A673 (cell line): ENCODE data around the gene S100A9.

ENCODE experiments used
- EZH2 ChIP-seq: fragments of 200-600 bp; sonication (generic); IDR thresholded peaks from 2 replicates; pipeline ENCODE4 v1.6.1; 2017; ENCODE audit warnings: borderline replicate concordance, low read depth, mild to moderate bottlenecking, mixed read lengths, antibody characterized with exemption, low read length; ENCODE audit not compliant: poor library complexity, severe bottlenecking
- TF ChIP-seq, protein P1 (sequence below): fragments of 300-800, 200-600 bp; sonication (generic); conservative IDR thresholded peaks from 2 replicates; pipeline ENCODE4 v1.5.1; 2017; ENCODE audit warnings: low read depth, mild to moderate bottlenecking, antibody characterized with exemption, low read length, moderate library complexity, mixed read lengths

- TF ChIP-seq, protein P1, sequence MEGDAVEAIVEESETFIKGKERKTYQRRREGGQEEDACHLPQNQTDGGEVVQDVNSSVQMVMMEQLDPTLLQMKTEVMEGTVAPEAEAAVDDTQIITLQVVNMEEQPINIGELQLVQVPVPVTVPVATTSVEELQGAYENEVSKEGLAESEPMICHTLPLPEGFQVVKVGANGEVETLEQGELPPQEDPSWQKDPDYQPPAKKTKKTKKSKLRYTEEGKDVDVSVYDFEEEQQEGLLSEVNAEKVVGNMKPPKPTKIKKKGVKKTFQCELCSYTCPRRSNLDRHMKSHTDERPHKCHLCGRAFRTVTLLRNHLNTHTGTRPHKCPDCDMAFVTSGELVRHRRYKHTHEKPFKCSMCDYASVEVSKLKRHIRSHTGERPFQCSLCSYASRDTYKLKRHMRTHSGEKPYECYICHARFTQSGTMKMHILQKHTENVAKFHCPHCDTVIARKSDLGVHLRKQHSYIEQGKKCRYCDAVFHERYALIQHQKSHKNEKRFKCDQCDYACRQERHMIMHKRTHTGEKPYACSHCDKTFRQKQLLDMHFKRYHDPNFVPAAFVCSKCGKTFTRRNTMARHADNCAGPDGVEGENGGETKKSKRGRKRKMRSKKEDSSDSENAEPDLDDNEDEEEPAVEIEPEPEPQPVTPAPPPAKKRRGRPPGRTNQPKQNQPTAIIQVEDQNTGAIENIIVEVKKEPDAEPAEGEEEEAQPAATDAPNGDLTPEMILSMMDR, result no peak
- no peak for TF ChIP-seq EZH2
Observed at GRCh38 chr1:153357853-153358690, at the start of gene S100A9.
